Testis (tissue), 5 donors: ENCODE results near the gene ASNSD1. TPM values are rescaled to one million over a fixed set of nuclear protein-coding genes. Genes with fewer than 3 reads are reported as not detected.

ENCODE experiments used
- DNase-seq: peaks from one replicate; pipeline ENCODE4 v3.0.0-alpha.2; 2019
- H3K27ac ChIP-seq, 2 donors: fragments of 200-600 bp; sonication (generic); one replicate each; pipeline ENCODE4 v1.5.1; 2019
- H3K27me3 ChIP-seq: fragments of 200-600 bp; sonication (generic); one replicate; pipeline ENCODE4 v1.5.1; 2019
- H3K36me3 ChIP-seq: fragments of 200-600 bp; sonication (generic); one replicate; pipeline ENCODE4 v1.5.1; 2017; ENCODE audit warnings: low read depth; ENCODE audit errors: missing control alignments
- H3K4me1 ChIP-seq: fragments of 200-600 bp; sonication (generic); one replicate; pipeline ENCODE4 v1.5.1; 2019
- H3K4me3 ChIP-seq, 2 donors: fragments of 200-600 bp; sonication (generic); one replicate each; pipeline ENCODE4 v1.5.1; 2017 to 2019
- H3K9me3 ChIP-seq: fragments of 200-600 bp; sonication (generic); one replicate; pipeline ENCODE4 v1.5.1; 2017
- CTCF ChIP-seq, 3 experiments: fragments of 450-650 bp in 2 of 3; fragments of 200-600 bp in 1 of 3; sonication (generic) in 1 of 3; IDR thresholded peaks; one replicate each; pipeline ENCODE4 v1.5.1; 2016 to 2019; ENCODE audit warnings: antibody characterized with exemption in 3 of 3, mild to moderate bottlenecking in 2 of 3, moderate library complexity in 1 of 3
- POLR2A ChIP-seq: fragments of 450-650 bp; IDR thresholded peaks from one replicate; pipeline ENCODE4 v1.6.1; 2017; ENCODE audit warnings: antibody characterized with exemption, mild to moderate bottlenecking, moderate library complexity
- WGBS, 2 donors: methylation state at CpG; one replicate each; pipeline ENCODE4 v1.1.5; 2018; 5-methylcytosine and 5-hydroxymethylcytosine counted together
- intact Hi-C: fragments of 100-400 bp; cut with DNase I; formaldehyde crosslinking; loops from one replicate; pipeline ENCODE4 v1.15.1; 2023; ENCODE audit warnings: low total_unique reads
- long read RNA-seq, 2 donors: transcript quantifications; one replicate each; lab custom pipeline, GENCODE V29; 2026
- polyA plus RNA-seq: library from polyadenylated mRNA; stranded (reverse); fragments of 350-450 nt; fragmentation: Illumina TruSeq; extraction: RNeasy Lipid Tissue Mini Kit (QIAGEN cat#74804); gene quantifications from one replicate; pipeline ENCODE4 v1.2.3, GENCODE V29; 2014; ENCODE audit warnings: low read depth, low replicate concordance; ENCODE audit not compliant: insufficient read depth
- total RNA-seq, 2 donors: library from RNA; depleted of rRNA; stranded (reverse); fragments of >200 nt; gene quantifications; one replicate each; pipeline ENCODE4 v1.2.3, GENCODE V29; 2016

Gene ASNSD1
- total RNA-seq (10 to 100 TPM; 36.2 to 42.5 TPM), polyA plus RNA-seq (25.9 TPM)
- long read RNA-seq, donor 1, transcript ASNSD1-201 (6 exons, 2,450 nt) = minor isoform, 10 of 45 reads
- long read RNA-seq, donor 1, transcript ASNSD1-209 (4 exons, 581 nt) = major isoform, 14 of 45 reads
- long read RNA-seq, donor 1, partial matches to known transcripts = 21 of 45 reads
- long read RNA-seq, donor 1, other reads (novel, unspliced or antisense) = 0 of 45 reads
- long read RNA-seq, donor 2, transcript ASNSD1-201 (6 exons, 2,450 nt) = major isoform, 16 of 21 reads
- long read RNA-seq, donor 2, partial matches to known transcripts = 0 of 21 reads
- long read RNA-seq, donor 2, other reads (novel, unspliced or antisense) = 0 of 21 reads

- peaks cover 8% of the 10 kb centered on the region for H3K4me1 ChIP-seq
- no peak for TF ChIP-seq POLR2A
- TF ChIP-seq CTCF (IDR thresholded peaks at IDR 0.05) = peak; percentile 95 to 99 (median 99)
- DNase-seq = peak; percentile 98
- H3K4me3 ChIP-seq = peak within 1 kb of the TSS; percentile 71 to 75
- no peaks in the 10 kb centered on the region for H3K36me3 ChIP-seq
- no peaks in the 10 kb centered on the region for H3K9me3 ChIP-seq
- no peaks in the 10 kb centered on the region for H3K27me3 ChIP-seq
- 0 to 1% methylated on average over 23 to 46 of the region's 46 CpGs for WGBS, 2 donors
- H3K27ac ChIP-seq = peak within 1 kb of the TSS; percentile 60 to 77
- intact Hi-C loops = no loop called here
Measured at GRCh38 chr2:189661148-189661956, at the start of gene ASNSD1. ASNSD1 (plus strand) TSS chr2:189661459; CDS start chr2:189666133, 4,674 bp downstream.

GRCh38 chr2:189613077-189613636 lies 48.1 kb upstream of the ASNSD1 start:
- whole genome bisulfite sequencing, 2 donors = 24 to 26% methylated on average over 6 of the region's 6 CpGs
- Histone ChIP-seq H3K27ac (peak overlapping the region in 1 of 2 donors; percentile 71), H3K9me3 (no peaks in the 10 kb centered on the region), H3K36me3 (no peaks in the 10 kb centered on the region), H3K4me1 (peaks cover 10% of the 10 kb centered on the region), H3K27me3 (no peaks in the 10 kb centered on the region), H3K4me3 (no peak overlapping the region)
- no peak for TF ChIP-seq POLR2A
- no peak for TF ChIP-seq CTCF (IDR thresholded peaks at IDR 0.05)
- DNase-seq = peak; percentile 73
- intact Hi-C loops = no loop called here

GRCh38 chr2:189613650-189614420 lies 47.4 kb upstream of the ASNSD1 start:
- H3K36me3 ChIP-seq = no peaks in the 10 kb centered on the region

More at GRCh38 chr2:189613650-189614420, 47.4 kb upstream of the ASNSD1 start:
- no peak overlapping the region for H3K4me3 ChIP-seq
- WGBS, 2 donors = 49 to 57% methylated on average over 2 of the region's 2 CpGs
- H3K27ac ChIP-seq = peak overlapping the region in 1 of 2 donors; percentile 71
- H3K27me3 ChIP-seq = no peaks in the 10 kb centered on the region
- H3K9me3 ChIP-seq = no peaks in the 10 kb centered on the region
- DNase-seq = peak; percentile 28
- intact Hi-C loops = no loop called here
- no peak for TF ChIP-seq POLR2A
- no peak for TF ChIP-seq CTCF (IDR thresholded peaks at IDR 0.05)
- H3K4me1 ChIP-seq = peaks cover 10% of the 10 kb centered on the region
